GM04503 (cell line): ENCODE measurements around the gene MPLKIP.
"Not testable (repeated sequence)": the region's sequence is repeated elsewhere in the genome, so short reads cannot be mapped to it uniquely, and the experiment has no call there.

Source experiments
- DNase-seq: peaks from one replicate; pipeline ENCODE4 v3.0.0-alpha.2; 2012; ENCODE audit warnings: low read depth

MPLKIP gene

DNA sequence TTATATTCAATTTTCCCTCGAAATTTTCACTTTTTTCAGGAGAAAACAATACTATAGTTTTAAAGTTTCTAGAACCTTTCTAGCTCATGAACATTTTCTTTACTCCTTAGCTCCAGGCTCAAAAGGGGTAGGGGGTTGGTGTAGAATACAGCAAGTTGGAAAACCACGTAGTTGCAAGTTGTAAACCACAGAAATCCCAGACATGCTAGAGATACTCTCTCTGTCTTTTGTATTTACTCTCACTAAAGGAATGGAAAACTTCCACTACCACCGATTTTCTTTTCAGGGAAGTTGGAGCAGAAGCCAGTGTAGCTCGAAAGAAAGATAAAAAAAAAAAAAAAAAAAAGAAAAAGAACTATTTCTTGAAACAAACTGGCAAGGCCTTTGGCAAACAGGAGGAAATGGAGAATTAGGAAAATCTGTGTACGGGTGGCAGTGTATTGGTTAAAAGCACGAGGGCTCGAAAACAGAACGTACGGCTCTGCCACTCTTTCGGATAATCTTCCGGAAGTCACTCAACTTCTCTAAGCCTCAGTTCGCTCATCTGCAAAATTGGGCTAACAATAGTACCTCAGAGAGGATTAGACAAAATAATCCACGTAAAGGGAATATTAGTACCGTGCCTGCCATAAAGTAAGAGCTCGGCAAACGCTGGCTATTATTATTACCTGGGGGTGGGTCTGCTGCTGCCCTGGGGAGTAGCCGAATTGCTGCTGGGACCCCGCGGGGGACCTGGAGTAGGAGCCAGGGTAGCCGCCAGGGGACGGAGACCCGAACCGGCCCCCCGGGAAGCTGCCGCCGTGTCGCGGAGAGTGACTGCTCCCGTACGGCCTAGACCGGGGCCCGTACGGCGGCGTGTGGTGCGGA, 628 bp downstream of the MPLKIP start:
- DNase-seq, result peak; percentile 9

DNA sequence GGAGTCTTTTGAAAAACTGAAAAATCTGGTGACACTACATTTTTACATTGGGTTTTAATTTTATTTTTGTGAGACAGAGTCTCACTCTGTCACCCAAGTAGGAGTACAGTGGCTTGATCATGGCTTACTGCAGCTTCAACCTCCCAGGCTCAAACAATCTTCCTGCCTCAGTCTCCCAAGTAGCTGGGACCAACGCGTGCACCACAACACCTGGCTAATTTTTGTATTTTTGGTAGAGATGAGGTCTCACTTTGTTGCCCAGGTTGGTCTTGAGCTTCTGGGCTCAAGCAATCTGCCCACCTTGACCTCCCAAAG, 11.5 kb downstream of the MPLKIP start:
- no peak for DNase-seq

DNA sequence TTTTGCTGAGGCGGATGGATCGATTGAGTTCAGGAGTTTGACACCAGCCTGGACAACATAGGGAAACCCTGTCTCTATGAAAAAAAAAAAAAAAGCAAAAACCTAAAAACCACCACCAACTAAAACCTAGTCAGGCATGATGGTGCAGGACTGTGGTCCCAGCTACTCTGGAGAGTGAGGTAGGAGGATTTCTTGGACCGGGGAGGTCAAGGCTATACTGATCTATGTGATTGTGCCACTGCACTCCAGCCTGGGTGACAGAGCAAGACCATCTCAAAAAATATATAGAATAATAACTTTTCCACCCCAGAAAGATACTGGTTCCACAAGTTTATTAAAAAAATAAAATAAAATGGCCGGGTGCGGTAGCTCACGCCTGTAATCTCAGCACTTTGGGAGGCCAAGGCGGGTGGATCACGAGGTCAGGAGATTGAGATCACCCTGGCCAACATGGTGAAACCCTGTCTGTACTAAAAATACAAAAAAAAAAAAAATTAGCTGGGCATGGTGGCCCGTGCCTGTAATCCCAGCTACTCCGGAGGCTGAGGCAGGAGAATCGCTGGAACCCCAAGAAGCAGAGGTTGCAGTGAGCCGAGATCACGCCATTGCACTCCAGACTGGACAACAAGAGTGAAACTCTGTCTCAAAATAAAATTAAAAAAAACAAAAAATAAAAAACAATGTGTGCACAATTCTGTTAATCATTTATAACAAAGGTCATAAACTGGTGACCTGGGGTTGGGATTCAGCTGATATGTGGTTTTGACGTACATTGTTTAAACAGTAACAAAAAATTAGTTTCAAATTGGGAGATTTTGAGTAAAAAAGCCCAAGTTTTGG, 12.1 kb downstream of the MPLKIP start:
- DNase-seq, result not testable (repeated sequence)

DNA sequence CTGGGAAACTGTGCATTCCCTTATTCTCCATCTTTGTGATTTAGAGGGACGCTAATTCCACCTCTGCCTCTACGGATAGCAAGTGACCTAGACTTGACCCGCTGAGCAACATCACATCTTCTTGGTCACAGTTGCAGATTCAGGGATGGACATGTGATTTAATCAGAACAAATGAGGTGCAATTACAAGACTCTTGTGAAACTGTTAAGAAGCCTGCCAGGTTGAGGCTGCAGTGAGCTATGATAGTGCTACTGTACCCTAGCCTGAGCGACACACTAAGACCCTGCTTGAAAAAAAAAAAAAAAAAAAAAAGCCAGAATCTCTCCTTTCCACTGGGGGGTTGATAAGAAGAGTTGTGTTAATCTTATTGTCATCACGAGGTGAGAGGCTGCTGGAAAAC, 14.4 kb downstream of the MPLKIP start:
- no peak for DNase-seq

DNA sequence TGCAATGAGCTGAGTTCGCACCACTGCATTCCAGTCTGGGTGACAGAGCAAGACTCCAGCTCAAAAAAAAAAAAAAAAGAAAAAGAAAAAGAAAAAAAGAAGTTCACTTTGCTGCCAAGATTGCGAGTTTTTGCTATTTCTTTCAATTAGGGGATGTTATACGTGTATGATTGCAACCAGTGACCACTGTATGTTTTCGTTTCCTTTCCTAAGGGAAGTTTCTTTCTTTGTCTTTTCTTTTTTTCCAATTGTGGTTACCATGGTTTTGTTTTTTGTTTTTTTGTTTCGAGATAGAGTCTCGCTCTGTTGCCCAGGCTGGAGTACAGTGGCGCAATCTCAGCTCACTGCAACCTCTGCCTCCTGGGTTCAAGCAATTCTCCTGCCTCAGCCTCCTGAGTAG, 16.2 kb downstream of the MPLKIP start:
- not testable (repeated sequence) for DNase-seq

DNA sequence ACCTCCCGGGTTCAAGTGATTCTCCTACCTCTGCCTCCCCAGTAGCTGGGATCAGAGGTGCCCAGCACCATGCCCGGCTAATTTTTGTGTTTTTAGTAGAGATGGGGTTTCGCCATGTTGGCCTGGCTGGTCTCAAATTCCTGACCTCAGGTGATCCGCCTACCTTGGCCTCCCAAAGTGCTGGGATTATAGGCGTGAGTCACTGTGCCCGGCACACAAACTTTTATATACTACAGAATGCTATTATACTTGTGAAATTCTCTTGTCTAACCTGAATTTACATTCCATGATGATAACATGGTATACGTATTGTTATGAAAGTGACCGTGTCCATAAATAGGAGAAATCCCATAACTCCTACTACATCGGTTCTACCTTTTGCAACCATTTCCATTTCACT, 17.2 kb downstream of the MPLKIP start:
- not testable (repeated sequence) for DNase-seq

DNA sequence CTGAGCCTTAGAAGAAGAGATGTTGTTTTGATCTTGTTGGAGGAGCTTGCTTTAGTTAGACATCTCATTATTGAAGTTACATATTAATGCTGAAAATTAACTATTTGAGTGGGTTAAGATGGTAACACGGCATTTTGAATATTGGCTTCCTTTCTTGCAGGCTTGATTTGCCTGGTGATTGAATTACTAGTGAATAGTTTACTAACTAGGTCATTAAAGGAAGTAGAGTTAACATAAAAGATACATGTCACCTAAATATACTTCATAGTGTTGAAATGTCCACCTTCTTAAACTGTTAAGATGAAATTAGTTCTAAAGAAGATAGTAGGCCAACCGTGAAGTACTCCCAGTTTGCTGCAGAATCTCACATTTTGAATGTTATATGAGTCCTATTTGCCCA, 18.5 kb downstream of the MPLKIP start:
- DNase-seq, result no peak

DNA sequence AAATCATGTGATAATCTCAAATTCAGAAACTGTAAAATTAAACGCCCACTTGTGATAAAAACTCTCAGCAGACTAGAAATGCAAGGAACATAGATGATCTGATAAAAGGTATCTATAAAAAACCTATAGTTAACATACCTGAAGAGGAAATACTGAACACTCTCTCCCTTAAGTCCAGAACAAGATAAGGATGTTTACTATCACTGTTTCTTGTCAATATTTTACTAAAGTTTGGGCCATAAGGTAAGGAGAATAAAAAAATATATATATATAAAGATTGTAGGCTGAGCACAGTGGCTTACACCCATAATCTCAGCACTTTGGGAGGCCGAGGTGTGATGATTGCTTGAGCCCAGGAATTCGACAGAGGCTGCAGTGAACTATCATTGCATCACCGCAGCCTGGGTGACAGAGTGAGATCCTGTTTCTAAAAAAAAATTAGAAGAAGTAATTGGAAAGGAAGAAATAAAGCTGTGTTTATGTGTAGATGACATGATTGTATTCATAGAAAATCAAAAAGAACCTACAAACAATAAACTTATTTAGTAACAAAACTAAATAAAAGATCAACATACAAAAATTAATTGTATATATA, 28.4 kb downstream of the MPLKIP start:
- DNase-seq, result no peak

DNA sequence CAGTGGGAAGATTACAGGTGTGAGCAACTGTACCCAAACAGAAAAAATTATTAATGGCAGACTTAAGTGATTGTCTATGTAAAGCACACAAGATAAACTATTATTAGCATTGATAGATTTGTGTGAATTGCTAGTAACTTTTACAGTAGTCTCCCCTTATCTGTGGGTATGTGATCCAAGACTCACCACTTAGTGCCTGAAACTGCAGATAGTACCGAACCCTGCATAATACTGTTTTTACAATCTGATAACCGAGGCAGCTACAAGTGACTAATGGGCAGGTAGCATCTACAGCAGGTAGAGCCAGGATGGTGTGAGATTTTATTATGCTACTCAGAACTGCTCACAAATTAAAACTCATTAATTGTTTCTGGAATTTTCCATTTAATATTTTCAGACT, 31.5 kb downstream of the MPLKIP start:
- no peak for DNase-seq

DNA sequence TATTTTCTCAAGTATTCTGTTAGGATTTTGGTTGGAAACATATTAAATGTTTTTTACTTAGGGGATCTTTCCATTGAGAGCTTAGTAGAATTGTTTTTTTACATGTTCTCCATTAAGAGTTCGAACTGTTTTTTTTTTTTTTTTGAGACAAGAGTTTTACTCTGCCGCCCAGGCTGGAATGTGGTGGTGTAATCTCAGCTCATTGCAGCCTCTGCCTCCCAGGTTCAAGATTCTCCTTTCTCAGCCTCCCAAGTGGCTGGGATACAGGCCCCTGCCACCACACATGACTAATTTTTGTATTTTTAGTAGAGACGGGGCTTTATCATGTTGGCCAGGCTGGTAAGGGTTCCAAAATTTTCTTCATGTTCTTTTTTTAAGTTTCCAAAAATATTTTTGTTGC, 33.2 kb downstream of the MPLKIP start:
- no peak for DNase-seq

DNA sequence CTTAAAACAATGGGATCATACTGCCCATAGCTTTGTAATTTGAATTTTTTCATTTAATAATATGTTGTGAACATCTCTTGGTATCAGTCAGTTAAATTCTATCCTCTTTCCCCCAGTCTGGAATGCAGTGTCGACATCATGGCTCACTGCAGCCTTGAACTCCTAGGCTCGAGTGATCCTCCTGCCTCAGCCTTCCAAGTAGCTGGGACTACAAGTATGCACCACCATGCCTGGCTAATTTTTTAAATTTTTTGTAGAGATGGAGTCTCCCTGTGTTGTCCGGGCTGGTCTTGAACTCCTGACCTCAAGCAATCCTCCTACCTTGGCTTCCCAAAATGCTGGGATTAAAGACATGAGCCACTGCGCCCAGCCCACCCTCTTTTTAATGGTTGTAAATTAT, 34.6 kb downstream of the MPLKIP start:
- DNase-seq, result no peak

DNA sequence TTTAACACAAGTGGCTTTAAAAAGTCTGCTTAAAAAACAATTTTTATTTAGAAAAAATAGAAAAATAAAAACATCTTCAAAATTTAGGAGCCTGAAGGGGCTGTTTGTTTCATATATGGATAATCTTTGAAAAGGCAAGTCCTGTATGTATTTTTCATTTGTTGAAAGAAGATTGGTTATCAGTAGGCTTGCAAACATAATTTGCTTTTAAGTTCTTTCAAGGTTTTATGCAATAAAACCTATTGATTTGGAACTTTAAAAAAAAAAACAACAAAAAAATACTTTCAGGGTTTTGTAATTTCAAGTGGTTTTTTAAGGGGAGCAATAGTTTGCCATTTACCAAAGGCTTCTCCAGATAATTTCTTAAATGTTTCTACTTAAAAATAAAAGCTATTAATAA, 35.6 kb downstream of the MPLKIP start:
- no peak for DNase-seq

DNA sequence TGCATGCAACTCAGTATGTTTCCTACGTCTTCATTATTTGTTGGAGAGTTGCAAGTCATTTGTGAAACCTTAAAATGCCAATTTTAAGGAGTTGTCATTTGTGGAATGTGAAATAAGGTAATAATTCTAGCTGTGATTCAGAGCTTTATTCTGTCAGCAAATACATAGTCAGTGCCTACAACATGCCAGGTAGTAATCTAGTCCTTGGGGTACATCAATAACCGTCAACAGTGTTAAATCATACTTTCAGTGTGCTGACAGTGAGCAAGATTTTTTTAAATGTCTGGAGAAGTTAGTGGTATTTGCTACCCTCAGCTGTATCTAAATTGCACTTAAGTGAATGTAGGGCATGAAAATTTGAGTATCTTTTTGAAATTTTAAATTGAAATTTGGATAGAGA, 36.7 kb downstream of the MPLKIP start:
- DNase-seq, result no peak

DNA sequence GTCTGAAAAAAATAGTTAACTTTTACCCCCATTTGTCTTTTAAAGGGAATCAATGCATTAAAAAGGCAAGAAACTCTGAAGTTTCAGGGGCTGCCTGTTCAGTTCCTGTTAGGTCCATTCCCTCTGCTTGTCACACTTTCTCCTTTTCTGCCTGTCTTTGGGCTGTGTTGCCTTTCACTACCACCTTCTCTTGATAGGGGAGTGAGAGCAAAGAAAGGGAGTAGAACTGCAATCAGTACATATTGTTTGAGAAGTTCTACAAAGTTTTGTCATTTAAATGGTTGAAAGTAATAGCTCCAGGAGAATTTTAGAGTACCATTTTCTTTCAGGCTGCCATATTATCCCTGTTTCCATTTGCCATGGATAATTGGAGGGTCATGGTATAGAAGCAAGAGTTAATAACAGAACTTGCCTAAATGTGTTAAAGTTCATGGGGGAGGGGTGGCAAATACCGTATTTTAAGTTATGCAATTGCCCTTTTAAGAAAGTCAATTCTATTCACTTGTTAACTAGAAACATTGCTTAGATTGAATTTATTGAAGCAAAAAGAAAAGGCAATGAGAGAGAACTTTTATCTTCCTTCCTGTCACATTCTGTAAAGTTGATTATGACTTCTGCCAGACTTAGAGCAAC, 38.6 kb downstream of the MPLKIP start:
- no peak for DNase-seq

DNA sequence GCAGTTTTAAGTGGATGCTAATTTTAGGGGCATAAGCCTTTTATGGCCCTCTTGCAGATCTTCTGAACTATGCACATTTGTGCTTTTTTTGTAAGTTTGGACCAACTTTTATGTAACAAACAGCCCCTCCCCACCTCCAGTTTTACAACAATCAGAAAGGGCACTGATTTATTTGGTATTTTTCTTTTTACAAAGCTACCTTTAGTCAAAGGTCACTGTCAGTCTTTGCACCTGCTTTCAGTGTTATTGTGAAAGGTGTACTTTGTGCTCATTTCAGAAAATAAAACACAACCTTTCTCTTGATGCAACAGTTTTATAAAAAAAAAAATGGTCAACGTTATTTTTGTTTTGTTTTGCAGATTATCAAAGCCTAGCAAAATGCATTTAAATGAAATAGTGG, 39.2 kb downstream of the MPLKIP start:
- DNase-seq, result no peak

DNA sequence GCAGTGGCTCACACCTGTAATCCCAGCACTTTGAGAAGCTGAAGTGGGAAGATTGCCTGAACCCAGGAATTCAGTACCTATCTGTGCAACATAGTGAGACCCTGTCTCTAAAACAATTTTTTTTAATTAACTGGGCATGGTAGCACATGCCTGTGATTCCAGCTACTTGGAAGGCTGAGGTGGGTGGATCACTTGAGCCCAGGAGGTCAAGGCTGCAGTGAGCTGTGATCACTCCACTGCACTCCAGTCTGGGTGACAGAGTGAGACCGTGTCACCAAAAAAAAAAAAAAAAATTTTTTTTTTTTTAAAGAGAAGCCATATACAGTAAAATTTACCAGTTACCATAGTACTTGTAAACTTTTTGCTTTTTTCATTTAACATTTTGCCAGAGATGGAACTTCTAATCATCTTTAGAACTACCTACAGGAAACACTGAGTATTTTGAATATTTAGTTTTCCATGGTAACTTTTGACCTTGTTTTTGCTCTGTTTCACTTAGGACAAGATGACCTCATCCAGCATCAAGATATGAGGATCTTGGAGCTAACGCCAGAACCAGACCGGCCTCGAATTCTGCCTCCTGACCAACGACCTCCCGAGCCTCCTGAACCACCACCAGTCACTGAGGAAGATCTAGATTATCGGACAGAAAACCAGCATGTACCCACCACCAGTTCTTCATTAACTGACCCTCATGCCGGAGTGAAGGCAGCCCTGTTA, 40.6 kb downstream of the MPLKIP start:
- DNase-seq, result no peak

DNA sequence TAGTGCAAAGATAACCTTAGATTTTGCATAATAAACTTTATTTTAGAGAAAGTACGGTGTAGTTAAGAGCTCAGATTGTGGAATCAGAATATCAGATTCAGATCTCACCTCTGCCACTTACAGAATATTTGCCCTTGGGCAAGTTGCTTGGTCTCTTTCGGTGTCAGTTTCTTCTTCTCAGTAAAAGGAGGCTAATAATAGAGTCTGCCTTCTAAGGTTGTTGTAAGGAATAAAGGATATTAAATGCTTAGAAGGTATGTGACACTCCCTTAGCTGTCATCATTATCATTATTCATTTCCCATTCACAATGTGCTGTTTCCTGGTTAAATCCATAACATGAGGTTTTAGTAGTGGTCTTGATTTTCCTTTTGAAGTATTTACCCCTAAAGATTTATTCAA, 42.2 kb downstream of the MPLKIP start:
- DNase-seq, result no peak

DNA sequence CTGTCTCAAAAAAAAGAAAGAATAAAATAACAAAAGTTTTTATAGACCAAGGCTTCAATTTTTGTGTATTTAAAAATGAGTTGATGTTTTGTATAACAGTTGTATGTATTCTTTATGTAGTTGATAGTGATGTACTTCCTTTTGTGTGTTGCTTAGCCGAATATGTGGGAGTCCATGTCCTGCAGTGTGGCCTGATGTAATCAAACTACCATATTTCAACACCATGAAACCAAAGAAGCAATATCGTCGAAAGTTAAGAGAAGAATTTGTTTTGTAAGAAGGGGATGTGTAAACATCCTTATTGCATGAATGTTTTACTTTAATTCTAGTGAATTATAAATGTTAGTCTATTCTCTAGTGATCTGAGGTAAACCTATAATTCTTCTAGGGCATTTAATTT, 56.6 kb downstream of the MPLKIP start:
- no peak for DNase-seq
